ENCODE data around the gene ZNF433. TPM values are rescaled to one million over a fixed set of nuclear protein-coding genes. Genes with fewer than 3 reads are reported as not detected.

Gene ZNF433
- total RNA-seq, 2 experiments from 2014 or later, result 0.76 to 1.9 TPM

GRCh38 chr19:11970174-11970573 lies 65.3 kb downstream of the ZNF433 start:
- no peak for TF ChIP-seq CTCF (conservative IDR thresholded peaks at IDR 0.05; ENCODE audit: low read length)
- H3K36me3 ChIP-seq (ENCODE audit: insufficient read depth, low read length), result no peaks in the 10 kb centered on the region
- BruUV-seq (replicated peaks), result no TSS peak
- H3K9me3 ChIP-seq (ENCODE audit: low read length), result no peaks in the 10 kb centered on the region
- no peaks in the 10 kb centered on the region for H3K9me2 ChIP-seq (ENCODE audit: insufficient read depth, low read length)
- no peak overlapping the region for H2AFZ ChIP-seq (ENCODE audit: low read length)
- intact Hi-C loops (cut with micrococcal nuclease; ENCODE audit: unreplicated experiment), result no loop called here
- H3K4me3 ChIP-seq (ENCODE audit: low read depth, low read length, poor library complexity, severe bottlenecking), result no peak overlapping the region
- POLR2A ChIA-PET, result interaction anchor here (0.5 kb wide), 1 partner anchor 472 kb away, joined by 3 read pairs; no protein-coding TSS in a partner anchor
- no peak overlapping the region for H3K4me2 ChIP-seq (ENCODE audit: low read length)
- H3K27ac ChIP-seq (ENCODE audit: low read depth, low read length, poor library complexity, severe bottlenecking), result no peak overlapping the region
- H3K4me1 ChIP-seq (ENCODE audit: insufficient read depth, low read length, poor library complexity, severe bottlenecking), result peaks cover 21% of the 10 kb centered on the region
- no peaks in the 10 kb centered on the region for H4K20me1 ChIP-seq (ENCODE audit: insufficient read depth, low read length)
- CTCF ChIA-PET (ENCODE audit: unreplicated experiment), result no interaction called here
- H3K79me2 ChIP-seq (ENCODE audit: insufficient read depth, low read depth, low read length), result no peaks in the 10 kb centered on the region
- no peak for DNase-seq (ENCODE audit: low spot score)

GRCh38 chr19:11964858-11965645 lies 70.4 kb downstream of the ZNF433 start, which contains the start of gene ZNF763:
ZNF763 (plus strand) TSS chr19:11965040; CDS start chr19:11965209, 169 bp downstream.
- TF ChIP-seq EZH2phosphoT487 (IDR thresholded peaks at IDR 0.05; ENCODE audit: borderline replicate concordance, low read depth, low read length), result no peak
- no peak for TF ChIP-seq CTCF (conservative IDR thresholded peaks at IDR 0.05; ENCODE audit: low read length)
- Histone ChIP-seq H4K20me1 (ENCODE audit: insufficient read depth, low read length) (no peaks in the 10 kb centered on the region), H3K4me3 (ENCODE audit: low read depth, low read length, poor library complexity, severe bottlenecking) (peak within 1 kb of the TSS; percentile 85), H3K27ac (ENCODE audit: low read depth, low read length, poor library complexity, severe bottlenecking) (peak within 1 kb of the TSS; percentile 63), H3K79me2 (ENCODE audit: insufficient read depth, low read depth, low read length) (no peaks in the 10 kb centered on the region), H3K4me1 (ENCODE audit: insufficient read depth, low read length, poor library complexity, severe bottlenecking) (peaks cover 15% of the 10 kb centered on the region), H3K4me2 (ENCODE audit: low read length) (peak within 1 kb of the TSS; percentile 83), H3K36me3 (ENCODE audit: insufficient read depth, low read length) (no peaks in the 10 kb centered on the region), H3K9me2 (ENCODE audit: insufficient read depth, low read length) (no peaks in the 10 kb centered on the region), H2AFZ (ENCODE audit: low read length) (peak within 1 kb of the TSS; percentile 78), H3K9me3 (ENCODE audit: low read length) (no peaks in the 10 kb centered on the region)
- intact Hi-C loops (cut with micrococcal nuclease; ENCODE audit: unreplicated experiment), result loop anchor here (1.0 to 2.0 kb wide), 4 partner anchors 24 to 176 kb away; no protein-coding TSS in a partner anchor
- CTCF ChIA-PET (ENCODE audit: unreplicated experiment), result interaction anchor here (0.6 kb wide), 1 partner anchor 20 kb away, joined by 7 read pairs; no protein-coding TSS in a partner anchor
- TSS peak; percentile 67 for BruUV-seq (replicated peaks)
- POLR2A ChIA-PET, result interaction anchor here (1.0 kb wide), 1 partner anchor 23 kb away, joined by 3 read pairs; no protein-coding TSS in a partner anchor
- peak; percentile 95 for DNase-seq (ENCODE audit: low spot score)

Small RNA genes lying within 50 kb of the gene (small RNA-seq; reads per million reads assigned to genes)
- not detected for gene RNA5SP464
- 0.16 reads per million for gene RNA5SP465
- not detected for gene RNA5SP466

Other genes with a start within 250 kb of the ZNF433 start
- 1.2 and 2.0 TPM in 2 replicates for gene ZNF491, start 237.2 kb downstream of the ZNF433 start, total RNA-seq (2014; rRNA removed; shearing (Covaris generic))
- 6.2 and 7.9 TPM in 2 replicates for gene ZNF491, start 237.2 kb downstream of the ZNF433 start, total RNA-seq (2022)
- gene ZNF440, start 221.4 kb downstream of the ZNF433 start, total RNA-seq (2014; rRNA removed; shearing (Covaris generic)), result 7.5 and 7.9 TPM in 2 replicates
- 15.2 and 16.6 TPM in 2 replicates for gene ZNF440, start 221.4 kb downstream of the ZNF433 start, total RNA-seq (2022)
- gene ZNF439, start 187.0 kb downstream of the ZNF433 start, total RNA-seq (2014; rRNA removed; shearing (Covaris generic)), result 38.1 and 40.2 TPM in 2 replicates
- 33.8 and 45.5 TPM in 2 replicates for gene ZNF439, start 187.0 kb downstream of the ZNF433 start, total RNA-seq (2022)
- gene ZNF69, start 147.9 kb downstream of the ZNF433 start, total RNA-seq (2014; rRNA removed; shearing (Covaris generic)), result 7.1 and 9.7 TPM in 2 replicates
- gene ZNF69, start 147.9 kb downstream of the ZNF433 start, total RNA-seq (2022), result 13.9 and 15.8 TPM in 2 replicates
- 18.2 and 20.4 TPM in 2 replicates for gene ZNF700, start 110.6 kb downstream of the ZNF433 start, total RNA-seq (2014; rRNA removed; shearing (Covaris generic))
- 28.2 and 28.4 TPM in 2 replicates for gene ZNF700, start 110.6 kb downstream of the ZNF433 start, total RNA-seq (2022)
- gene ZNF763, start 70.6 kb downstream of the ZNF433 start, total RNA-seq (2014; rRNA removed; shearing (Covaris generic)), result 2.7 and 2.8 TPM in 2 replicates
- 6.2 and 7.7 TPM in 2 replicates for gene ZNF763, start 70.6 kb downstream of the ZNF433 start, total RNA-seq (2022)
- 0.72 and 1.0 TPM in 2 replicates for gene ZNF878, start 17.3 kb upstream of the ZNF433 start, total RNA-seq (2014; rRNA removed; shearing (Covaris generic))
- 1.0 and 1.5 TPM in 2 replicates for gene ZNF878, start 17.3 kb upstream of the ZNF433 start, total RNA-seq (2022)
- 5.8 and 6.7 TPM in 2 replicates for gene ZNF844, start 29.1 kb upstream of the ZNF433 start, total RNA-seq (2014; rRNA removed; shearing (Covaris generic))
- gene ZNF844, start 29.1 kb upstream of the ZNF433 start, total RNA-seq (2022), result 7.7 and 9.3 TPM in 2 replicates
- 6.1 and 8.9 TPM in 2 replicates for gene ZNF20, start 104.7 kb upstream of the ZNF433 start, total RNA-seq (2014; rRNA removed; shearing (Covaris generic))
- gene ZNF20, start 104.7 kb upstream of the ZNF433 start, total RNA-seq (2022), result 7.1 and 10.0 TPM in 2 replicates
- gene ZNF625, start 121.1 kb upstream of the ZNF433 start, total RNA-seq (2014; rRNA removed; shearing (Covaris generic)), result 7.3 and 7.8 TPM in 2 replicates
- gene ZNF625, start 121.1 kb upstream of the ZNF433 start, total RNA-seq (2022), result 9.2 and 10.0 TPM in 2 replicates
- gene ZNF136, start 127.4 kb upstream of the ZNF433 start, total RNA-seq (2014; rRNA removed; shearing (Covaris generic)), result 12.5 and 13.5 TPM in 2 replicates
- gene ZNF136, start 127.4 kb upstream of the ZNF433 start, total RNA-seq (2022), result 12.7 and 16.7 TPM in 2 replicates